Measurements from ENCODE around the gene CIDEA. TPM values are rescaled to one million over a fixed set of nuclear protein-coding genes. Genes with fewer than 3 reads are reported as not detected.

The CIDEA gene
- polyA plus RNA-seq, 1 experiment = 0.17 TPM

DNA sequence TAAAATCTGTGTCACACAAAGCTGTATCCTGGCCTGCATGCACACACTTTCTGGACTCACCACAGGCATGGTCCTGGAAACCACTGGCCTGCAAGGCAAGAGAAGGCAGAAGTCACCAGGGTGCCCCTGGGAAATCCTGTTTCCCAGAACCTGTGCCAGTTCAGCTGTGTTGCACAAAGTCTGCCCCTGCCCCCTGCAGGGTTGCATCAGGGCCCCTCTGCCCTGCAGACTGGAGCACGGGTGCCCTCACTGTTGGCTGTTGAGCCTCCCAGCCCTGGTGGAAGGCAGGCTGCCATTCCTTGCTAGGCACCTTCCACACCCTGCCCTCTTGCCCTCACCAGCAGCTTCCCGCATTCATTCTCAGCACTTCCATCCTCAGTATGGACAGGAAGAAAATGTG lies 35.9 kb downstream of the CIDEA start:
- Histone ChIP-seq H3K9me3 (ENCODE audit: control insufficient read depth, insufficient read depth, low read length) (no peaks in the 10 kb centered on the region; the same call in 1 of the 2 replicates), H3K27me3 (ENCODE audit: control insufficient read depth, insufficient read depth, low read length) (no peaks in the 10 kb centered on the region), H3K27ac (ENCODE audit: low read depth, low read length) (peak overlapping the region; percentile 31), H3K4me3 (ENCODE audit: low read depth, low read length) (no peak overlapping the region)
- ChIA-PET POLR2A (no interaction called here), CTCF (no interaction called here)
- DNase-seq (ENCODE audit: low read depth, low spot score) = no peak
- TF ChIP-seq, protein P1, sequence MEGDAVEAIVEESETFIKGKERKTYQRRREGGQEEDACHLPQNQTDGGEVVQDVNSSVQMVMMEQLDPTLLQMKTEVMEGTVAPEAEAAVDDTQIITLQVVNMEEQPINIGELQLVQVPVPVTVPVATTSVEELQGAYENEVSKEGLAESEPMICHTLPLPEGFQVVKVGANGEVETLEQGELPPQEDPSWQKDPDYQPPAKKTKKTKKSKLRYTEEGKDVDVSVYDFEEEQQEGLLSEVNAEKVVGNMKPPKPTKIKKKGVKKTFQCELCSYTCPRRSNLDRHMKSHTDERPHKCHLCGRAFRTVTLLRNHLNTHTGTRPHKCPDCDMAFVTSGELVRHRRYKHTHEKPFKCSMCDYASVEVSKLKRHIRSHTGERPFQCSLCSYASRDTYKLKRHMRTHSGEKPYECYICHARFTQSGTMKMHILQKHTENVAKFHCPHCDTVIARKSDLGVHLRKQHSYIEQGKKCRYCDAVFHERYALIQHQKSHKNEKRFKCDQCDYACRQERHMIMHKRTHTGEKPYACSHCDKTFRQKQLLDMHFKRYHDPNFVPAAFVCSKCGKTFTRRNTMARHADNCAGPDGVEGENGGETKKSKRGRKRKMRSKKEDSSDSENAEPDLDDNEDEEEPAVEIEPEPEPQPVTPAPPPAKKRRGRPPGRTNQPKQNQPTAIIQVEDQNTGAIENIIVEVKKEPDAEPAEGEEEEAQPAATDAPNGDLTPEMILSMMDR (IDR thresholded peaks at IDR 0.05; ENCODE audit: low read depth, low read length) = no peak

DNA sequence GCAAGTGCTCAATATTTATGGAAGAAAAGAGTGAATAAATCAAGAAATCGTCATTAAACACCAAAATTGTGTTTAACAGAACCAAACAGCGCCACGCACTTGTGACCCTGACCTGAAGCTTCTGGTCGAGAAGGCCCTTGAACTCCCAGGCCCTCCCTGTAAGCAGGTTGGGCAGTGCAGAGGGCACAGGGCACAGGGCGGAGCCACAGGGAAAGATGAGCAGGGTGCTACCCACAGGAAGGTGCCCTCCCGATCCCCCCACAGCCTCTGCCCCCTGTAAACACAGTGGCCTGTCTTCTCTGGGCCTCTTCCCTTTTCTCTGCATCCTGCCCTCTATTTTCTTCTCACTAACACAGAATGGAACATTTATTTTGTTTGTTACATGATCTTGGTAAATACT lies 37.0 kb downstream of the CIDEA start:
- TF ChIP-seq, protein P1 (IDR thresholded peaks at IDR 0.05; ENCODE audit: low read depth, low read length) = no peak
- POLR2A ChIA-PET = interaction anchor here (1.2 kb wide), 1 partner anchor 17 kb away, joined by 3 read pairs; the partner anchor contains the start of gene TUBB6
- CTCF ChIA-PET = no interaction called here
- H3K27ac ChIP-seq (ENCODE audit: low read depth, low read length) = no peak overlapping the region
- no peak overlapping the region for H3K4me3 ChIP-seq (ENCODE audit: low read depth, low read length)
- H3K9me3 ChIP-seq (ENCODE audit: control insufficient read depth, insufficient read depth, low read length) = no peaks in the 10 kb centered on the region; the same call in 1 of the 2 replicates
- no peaks in the 10 kb centered on the region for H3K27me3 ChIP-seq (ENCODE audit: control insufficient read depth, insufficient read depth, low read length)
- no peak for DNase-seq (ENCODE audit: low read depth, low spot score)

DNA sequence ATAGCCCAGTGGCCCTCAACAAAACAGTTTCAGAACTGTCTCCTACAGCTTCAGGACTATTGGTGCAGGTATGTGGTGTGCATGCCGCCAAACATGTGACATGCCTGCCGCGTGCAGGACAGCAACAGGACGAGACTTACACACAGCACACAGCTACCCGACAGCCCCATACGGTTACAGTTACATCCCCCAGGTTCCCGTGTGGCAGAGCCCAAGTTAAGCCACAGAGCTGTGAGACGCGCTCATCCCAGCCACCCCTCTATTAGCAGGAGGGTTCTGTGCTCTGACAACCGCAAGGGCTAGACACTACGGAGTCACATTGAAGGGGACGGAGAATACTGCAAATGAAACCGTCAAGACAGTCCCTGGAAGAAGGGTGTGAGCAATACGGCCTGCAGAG lies 37.5 kb downstream of the CIDEA start:
- no peak overlapping the region for H3K27ac ChIP-seq (ENCODE audit: low read depth, low read length)
- no peaks in the 10 kb centered on the region for H3K27me3 ChIP-seq (ENCODE audit: control insufficient read depth, insufficient read depth, low read length)
- no peaks in the 10 kb centered on the region; the same call in 1 of the 2 replicates for H3K9me3 ChIP-seq (ENCODE audit: control insufficient read depth, insufficient read depth, low read length)
- no peak overlapping the region for H3K4me3 ChIP-seq (ENCODE audit: low read depth, low read length)
- CTCF ChIA-PET = no interaction called here
- DNase-seq (ENCODE audit: low read depth, low spot score) = no peak
- TF ChIP-seq, protein P1 (IDR thresholded peaks at IDR 0.05; ENCODE audit: low read depth, low read length) = no peak
- POLR2A ChIA-PET = interaction anchor here (0.7 to 1.2 kb wide), 2 partner anchors 13 to 16 kb away, joined by 3 read pairs; partner anchors contain the start of gene TUBB6

DNA sequence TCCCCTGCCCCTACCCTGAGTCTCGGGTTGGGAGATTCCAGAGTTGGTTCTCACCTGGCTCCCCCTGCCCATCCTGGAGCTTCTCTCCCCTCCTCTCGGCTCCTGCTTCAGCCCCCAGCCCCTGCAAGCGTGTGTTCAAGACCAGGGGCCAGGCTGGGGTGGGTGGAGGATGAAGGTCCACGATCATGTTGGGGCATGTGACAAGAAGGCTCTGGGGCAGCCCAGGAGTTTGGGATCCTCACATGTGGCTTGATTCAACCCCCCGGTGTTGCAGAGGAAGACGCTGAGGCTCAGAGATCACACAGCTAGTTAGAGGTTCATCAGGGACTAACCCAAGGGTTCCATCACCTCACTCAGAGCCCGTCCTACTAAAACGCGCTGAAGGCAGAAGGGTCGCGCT lies 39.7 kb downstream of the CIDEA start:
- Histone ChIP-seq H3K4me3 (ENCODE audit: low read depth, low read length) (no peak overlapping the region), H3K9me3 (ENCODE audit: control insufficient read depth, insufficient read depth, low read length) (peaks cover 5% of the 10 kb centered on the region; the same call in 1 of the 2 replicates), H3K27ac (ENCODE audit: low read depth, low read length) (no peak overlapping the region), H3K27me3 (ENCODE audit: control insufficient read depth, insufficient read depth, low read length) (no peaks in the 10 kb centered on the region)
- no peak for DNase-seq (ENCODE audit: low read depth, low spot score)
- TF ChIP-seq, protein P1 (IDR thresholded peaks at IDR 0.05; ENCODE audit: low read depth, low read length) = no peak
- ChIA-PET POLR2A (no interaction called here), CTCF (no interaction called here)

DNA sequence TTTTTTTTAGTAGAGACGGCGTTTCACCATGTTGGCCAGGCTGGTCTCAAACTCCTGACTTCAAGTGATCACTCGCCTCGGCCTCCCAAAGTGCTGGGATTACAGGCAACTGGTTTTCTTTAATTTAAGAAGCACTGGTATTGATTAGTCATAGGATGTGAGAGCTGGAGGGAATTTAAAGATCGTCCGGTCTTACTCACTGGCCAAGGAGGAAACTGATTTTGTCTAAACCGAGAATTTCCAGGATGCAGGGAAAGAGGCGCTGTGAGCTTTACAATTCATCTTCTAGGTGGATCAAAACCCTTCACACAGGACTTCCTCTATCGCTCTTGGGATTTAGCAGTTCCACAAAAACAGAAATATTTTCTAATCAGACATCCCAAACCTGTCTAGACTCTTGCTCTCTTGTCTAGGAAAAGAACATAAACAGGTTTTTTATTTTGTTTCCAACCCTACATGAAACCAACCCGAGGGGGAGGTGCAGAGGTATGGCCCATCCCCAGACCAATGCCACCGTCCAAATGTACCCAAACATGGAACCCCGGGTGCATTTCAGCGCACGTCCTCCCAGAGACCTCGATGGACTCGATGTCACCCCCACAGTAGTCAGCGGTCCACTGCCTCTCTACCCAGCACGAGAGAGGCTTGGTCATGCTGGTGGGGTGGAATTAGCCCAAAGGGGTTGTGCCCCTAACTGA lies 41.4 kb downstream of the CIDEA start:
- peaks cover 3% of the 10 kb centered on the region for H3K27me3 ChIP-seq (ENCODE audit: control insufficient read depth, insufficient read depth, low read length)
- POLR2A ChIA-PET = interaction anchor here (1.0 kb wide), 1 partner anchor 12 kb away, joined by 4 read pairs; the partner anchor contains the start of gene TUBB6
- H3K27ac ChIP-seq (ENCODE audit: low read depth, low read length) = no peak overlapping the region
- no peak for DNase-seq (ENCODE audit: low read depth, low spot score)
- TF ChIP-seq, protein P1 (IDR thresholded peaks at IDR 0.05; ENCODE audit: low read depth, low read length) = no peak
- H3K4me3 ChIP-seq (ENCODE audit: low read depth, low read length) = no peak overlapping the region
- CTCF ChIA-PET = no interaction called here
- H3K9me3 ChIP-seq (ENCODE audit: control insufficient read depth, insufficient read depth, low read length) = peaks cover 5% of the 10 kb centered on the region; the same call in 1 of the 2 replicates
